Bronchial epithelial cell (primary cell): ENCODE data around the gene UTP4. TPM values are rescaled to one million over a fixed set of nuclear protein-coding genes. Genes with fewer than 3 reads are reported as not detected.

Source experiments
- DNase-seq: peaks from one replicate; pipeline ENCODE4 v3.0.0-alpha.2; 2010; ENCODE audit warnings: low read depth
- FAIRE-seq: peaks from 2 replicates; lab custom pipeline; 2011; peaks lifted over from hg19 to GRCh38; lab: Jason Lieb, UNC
- H3K27me3 ChIP-seq: 2 replicates; pipeline ENCODE4 v1.5.1; 2011; ENCODE audit warnings: low read length; ENCODE audit not compliant: control insufficient read depth, insufficient read depth
- H3K36me3 ChIP-seq: 2 replicates; pipeline ENCODE4 v1.5.1; 2011; ENCODE audit warnings: low read length; ENCODE audit not compliant: control insufficient read depth, insufficient read depth
- H3K4me3 ChIP-seq: 2 replicates; pipeline ENCODE4 v1.5.1; 2011; ENCODE audit warnings: mild to moderate bottlenecking, low read depth, low read length, control low read depth
- total RNA-seq: library from RNA; depleted of rRNA; stranded (reverse); fragments of >200 nt; gene quantifications from 2 replicates; pipeline ENCODE4 v1.2.1, GENCODE V29; 2014
- TF ChIP-seq, protein P1 (sequence below): IDR thresholded peaks from 2 replicates; pipeline ENCODE4 v1.5.1; 2011; ENCODE audit warnings: mild to moderate bottlenecking, moderate library complexity, low read length, control low read depth, inconsistent platforms; ENCODE audit not compliant: insufficient read depth, severe bottlenecking

UTP4 gene
- total RNA-seq, 1 donor from 2014 or later, result 21.9 TPM

DNA sequence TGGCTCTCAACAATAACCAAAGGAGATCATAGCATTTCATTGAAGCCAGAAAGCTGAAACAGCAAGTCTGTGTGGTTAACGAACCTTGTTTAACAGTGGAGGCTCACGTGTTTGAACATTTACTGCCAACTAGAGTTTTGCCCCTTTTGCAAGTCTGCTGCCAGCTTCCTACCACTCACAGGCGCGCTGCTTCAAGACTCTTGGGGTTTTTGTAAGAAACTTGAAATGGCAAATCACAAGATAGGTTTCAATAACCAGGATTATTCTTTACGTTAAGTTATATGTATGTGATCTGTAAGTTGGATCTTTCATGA, 55.7 kb downstream of the UTP4 start:
- H3K27me3 ChIP-seq, result no peaks in the 10 kb centered on the region
- peak overlapping the region; percentile 71 for H3K4me3 ChIP-seq
- TF ChIP-seq, protein P1, sequence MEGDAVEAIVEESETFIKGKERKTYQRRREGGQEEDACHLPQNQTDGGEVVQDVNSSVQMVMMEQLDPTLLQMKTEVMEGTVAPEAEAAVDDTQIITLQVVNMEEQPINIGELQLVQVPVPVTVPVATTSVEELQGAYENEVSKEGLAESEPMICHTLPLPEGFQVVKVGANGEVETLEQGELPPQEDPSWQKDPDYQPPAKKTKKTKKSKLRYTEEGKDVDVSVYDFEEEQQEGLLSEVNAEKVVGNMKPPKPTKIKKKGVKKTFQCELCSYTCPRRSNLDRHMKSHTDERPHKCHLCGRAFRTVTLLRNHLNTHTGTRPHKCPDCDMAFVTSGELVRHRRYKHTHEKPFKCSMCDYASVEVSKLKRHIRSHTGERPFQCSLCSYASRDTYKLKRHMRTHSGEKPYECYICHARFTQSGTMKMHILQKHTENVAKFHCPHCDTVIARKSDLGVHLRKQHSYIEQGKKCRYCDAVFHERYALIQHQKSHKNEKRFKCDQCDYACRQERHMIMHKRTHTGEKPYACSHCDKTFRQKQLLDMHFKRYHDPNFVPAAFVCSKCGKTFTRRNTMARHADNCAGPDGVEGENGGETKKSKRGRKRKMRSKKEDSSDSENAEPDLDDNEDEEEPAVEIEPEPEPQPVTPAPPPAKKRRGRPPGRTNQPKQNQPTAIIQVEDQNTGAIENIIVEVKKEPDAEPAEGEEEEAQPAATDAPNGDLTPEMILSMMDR, result no peak
- no peaks in the 10 kb centered on the region for H3K36me3 ChIP-seq
- FAIRE-seq (no peak), DNase-seq (peak; percentile 45)

DNA sequence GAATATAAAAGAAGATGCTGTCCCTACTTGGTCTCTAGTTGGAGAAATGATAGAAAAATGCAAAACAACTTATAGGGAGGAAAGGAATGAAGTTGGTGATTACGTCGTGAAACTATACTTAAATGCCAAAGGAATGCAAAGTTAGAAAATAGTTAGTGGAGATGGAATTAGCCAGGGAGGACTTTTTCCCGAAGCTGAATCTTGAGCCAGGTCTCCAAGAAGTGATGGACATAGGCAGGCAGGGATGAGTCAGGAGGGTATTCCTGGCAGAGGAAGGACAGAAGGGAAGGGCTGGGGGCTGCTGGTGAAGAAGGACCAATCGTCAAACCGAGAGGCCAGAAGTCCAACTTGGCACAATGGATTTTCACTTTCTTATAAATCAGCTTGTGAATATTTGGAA, 56.3 kb downstream of the UTP4 start:
- FAIRE-seq (no peak), DNase-seq (peak; percentile 22)
- no peaks in the 10 kb centered on the region for H3K36me3 ChIP-seq
- TF ChIP-seq, protein P1, result no peak
- H3K4me3 ChIP-seq, result no peak overlapping the region
- no peaks in the 10 kb centered on the region for H3K27me3 ChIP-seq

DNA sequence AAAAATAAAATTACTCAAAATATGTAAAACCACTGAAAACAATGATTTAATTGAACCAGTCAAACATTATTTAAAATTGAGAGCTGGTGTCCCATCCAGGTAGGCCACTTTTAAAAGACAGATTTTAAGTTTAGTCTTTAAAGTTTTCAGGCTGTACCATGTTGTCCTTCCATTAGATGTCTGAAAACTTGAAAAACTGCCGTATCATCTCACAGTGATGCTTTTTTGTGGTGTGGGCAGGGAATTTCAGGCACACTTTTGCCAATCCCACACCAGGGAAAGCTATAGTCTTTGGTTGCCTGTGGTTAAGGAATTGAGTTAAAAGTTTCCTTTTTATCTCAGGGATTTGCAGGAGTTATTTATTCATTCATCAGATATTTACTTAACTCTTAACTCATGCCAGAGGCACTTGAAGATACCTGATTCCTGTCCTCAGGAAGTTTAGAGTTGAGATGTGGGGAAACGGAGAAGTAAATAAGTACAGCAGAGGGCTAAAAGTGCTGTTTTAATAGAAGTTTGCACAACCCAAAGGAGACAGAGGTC, 57.7 kb downstream of the UTP4 start:
- H3K4me3 ChIP-seq, result no peak overlapping the region

DNA sequence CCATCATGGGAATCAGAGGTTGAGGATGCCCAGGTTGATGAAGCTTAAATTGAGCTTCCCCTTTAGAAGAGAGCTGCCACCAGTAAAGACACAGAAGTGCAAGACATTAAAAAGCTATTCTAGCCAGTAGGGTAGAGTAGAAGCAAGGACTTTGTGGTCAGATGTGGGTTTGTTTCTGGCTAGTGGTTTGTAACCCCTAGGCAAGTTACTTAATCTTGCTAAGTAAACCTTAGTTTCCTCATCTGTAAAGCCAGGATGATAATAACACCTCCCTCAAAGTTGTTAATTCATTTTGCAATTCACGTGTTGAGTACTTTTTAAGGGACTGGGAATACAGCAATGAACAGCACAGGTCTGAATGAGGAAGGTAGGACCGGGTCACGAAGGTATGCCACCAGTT, 58.1 kb downstream of the UTP4 start:
- TF ChIP-seq, protein P1, result no peak
- DNase-seq (no peak), FAIRE-seq (no peak)
- no peaks in the 10 kb centered on the region for H3K36me3 ChIP-seq
- no peak overlapping the region for H3K4me3 ChIP-seq
- no peaks in the 10 kb centered on the region for H3K27me3 ChIP-seq

More for the DNA sequence above, 57.7 kb downstream of the UTP4 start:
- Histone ChIP-seq H3K27me3 (no peaks in the 10 kb centered on the region), H3K36me3 (no peaks in the 10 kb centered on the region)
- TF ChIP-seq, protein P1, result no peak
- FAIRE-seq, result no peak
- no peak for DNase-seq

DNA sequence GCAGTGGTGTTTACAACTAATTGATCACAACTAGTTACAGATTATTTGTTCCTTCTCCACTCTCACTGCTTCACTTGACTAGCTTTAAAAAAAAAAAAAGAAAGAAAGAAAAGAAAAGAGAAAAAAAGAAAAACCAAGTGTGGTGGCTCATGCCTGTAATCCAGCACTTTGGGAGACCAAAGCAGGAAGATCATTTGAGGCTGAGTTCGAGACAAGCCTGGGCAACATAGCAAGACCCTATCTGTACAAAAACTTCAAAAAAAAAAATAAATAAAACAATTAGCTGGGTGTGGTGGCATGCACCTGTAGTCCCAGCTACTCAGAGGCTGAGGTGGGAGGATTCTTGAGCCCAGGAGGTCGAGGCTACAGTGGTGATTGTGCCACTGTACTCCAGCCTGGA, 58.7 kb downstream of the UTP4 start:
- FAIRE-seq, result no peak
- Histone ChIP-seq H3K36me3 (no peaks in the 10 kb centered on the region), H3K4me3 (no peak overlapping the region)

More for the DNA sequence above, 58.7 kb downstream of the UTP4 start:
- TF ChIP-seq, protein P1, result no peak
- H3K27me3 ChIP-seq, result no peaks in the 10 kb centered on the region
- DNase-seq, result no peak
